ENCODE data around the gene STX12. TPM values are rescaled to one million over a fixed set of nuclear protein-coding genes. Genes with fewer than 3 reads are reported as not detected.

The STX12 gene
- total RNA-seq, 2 donors from 2014 or later = 30.5 to 46.6 TPM

Other genes with a start within 250 kb of the STX12 start
- 10 to 100 TPM; 37.6 to 39.1 TPM for gene AHDC1, start 169.1 kb upstream of the STX12 start, total RNA-seq
- 10 to 100 TPM in 1 of 2 donors, 1 to 10 TPM in 1; 8.6 to 10.7 TPM for gene FGR, start 138.0 kb upstream of the STX12 start, total RNA-seq
- 100 to 1,000 TPM in 1 of 2 donors, 10 to 100 TPM in 1; 40.6 to 143 TPM for gene IFI6, start 101.0 kb upstream of the STX12 start, total RNA-seq
- gene FAM76A, start 47.3 kb upstream of the STX12 start, total RNA-seq = 10 to 100 TPM; 13.2 to 13.5 TPM
- gene PPP1R8, start 57.6 kb downstream of the STX12 start, total RNA-seq = 10 to 100 TPM; 25.0 TPM
- gene THEMIS2, start 99.3 kb downstream of the STX12 start, total RNA-seq = 10 to 100 TPM; 12.0 to 15.6 TPM
- gene RPA2, start 141.4 kb downstream of the STX12 start, total RNA-seq = 10 to 100 TPM; 25.2 to 29.9 TPM
- under 1 TPM; 0.29 to 0.73 TPM for gene SMPDL3B, start 161.8 kb downstream of the STX12 start, total RNA-seq
- gene XKR8, start 186.8 kb downstream of the STX12 start, total RNA-seq = 1 to 10 TPM; 5.4 to 5.7 TPM